ENCODE data around the gene FILIP1.

Gene FILIP1

DNA sequence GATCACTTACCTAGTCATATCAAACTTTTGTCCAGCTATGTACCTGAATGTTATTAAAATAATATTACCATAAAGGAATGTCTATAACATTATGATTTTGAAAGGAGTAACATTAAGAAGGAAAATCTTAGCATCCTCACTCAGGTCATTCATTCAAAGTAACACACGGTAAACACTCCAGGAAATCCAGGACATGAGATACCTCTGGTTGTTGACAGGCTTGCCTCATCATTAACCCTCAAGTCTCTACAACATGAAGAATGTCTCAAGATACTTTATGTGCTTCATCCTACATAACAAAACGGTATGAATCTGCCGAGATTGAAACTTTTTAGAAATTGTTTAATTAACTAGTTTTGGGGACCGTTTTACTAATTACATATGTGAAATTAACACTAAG is 690 bp upstream of the FILIP1 start:
- DNase-seq: no peak

DNA sequence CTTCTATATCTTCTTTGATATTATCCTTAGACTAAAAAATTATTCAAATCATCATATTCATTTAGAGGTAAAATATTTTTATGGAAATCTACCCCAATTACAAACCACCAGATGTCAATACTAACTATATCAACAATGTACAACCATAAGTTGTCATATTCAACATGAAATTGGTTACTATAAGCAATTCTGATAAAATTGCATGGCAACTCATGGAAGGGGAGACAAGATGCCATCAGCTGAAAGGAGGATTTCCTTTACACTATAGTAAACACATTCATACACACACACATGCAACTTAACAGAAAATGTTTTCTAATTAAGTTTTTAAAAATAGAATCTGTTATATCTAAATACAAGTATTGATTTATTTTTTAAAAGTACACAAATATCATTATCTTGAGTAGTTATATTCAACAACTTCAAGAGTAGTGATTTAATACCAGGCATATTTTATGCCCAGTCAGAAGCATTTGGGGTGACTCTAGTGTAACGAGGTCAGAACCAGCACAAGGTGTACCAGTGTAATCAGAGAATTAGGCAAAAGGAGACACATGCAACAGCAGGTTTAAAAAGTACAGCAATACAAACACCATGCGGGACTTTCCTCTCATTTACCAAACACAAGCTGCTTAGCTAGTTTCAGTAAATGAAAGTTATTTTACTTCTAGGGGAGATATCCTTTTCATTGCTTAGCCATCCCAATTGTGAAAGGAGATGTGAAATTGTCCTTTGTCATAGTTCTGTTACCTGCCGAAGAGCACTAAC is 1.0 kb downstream of the FILIP1 start:
- no peak for DNase-seq

- no peak for DNase-seq
These were observed 2.3 kb downstream of the FILIP1 start for GRCh38 chr6:75491291-75491690.

GRCh38 chr6:75490706-75491105 is 2.9 kb downstream of the FILIP1 start:
- DNase-seq: no peak

GRCh38 chr6:75489025-75489424 is 4.6 kb downstream of the FILIP1 start:
- DNase-seq: no peak

DNA sequence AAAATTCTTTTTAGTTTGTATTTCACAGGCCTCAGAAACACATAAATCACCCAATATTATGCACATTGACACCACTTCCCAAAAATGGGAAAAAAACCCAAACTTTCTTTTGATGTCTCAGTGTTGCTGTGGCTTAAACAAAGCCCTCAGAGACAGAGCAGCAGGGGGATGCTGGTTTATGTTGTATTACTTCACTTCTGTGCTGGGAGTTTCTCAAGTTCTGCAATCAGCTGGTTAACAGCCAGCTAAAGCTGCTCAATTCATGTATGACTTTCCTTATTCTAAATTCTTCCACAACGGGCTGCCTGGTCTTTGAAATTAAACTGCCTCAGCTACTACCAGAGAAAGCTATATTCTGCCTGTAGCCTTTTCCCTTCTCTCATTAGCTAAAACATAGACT is 5.6 kb downstream of the FILIP1 start:
- no peak for DNase-seq

DNA sequence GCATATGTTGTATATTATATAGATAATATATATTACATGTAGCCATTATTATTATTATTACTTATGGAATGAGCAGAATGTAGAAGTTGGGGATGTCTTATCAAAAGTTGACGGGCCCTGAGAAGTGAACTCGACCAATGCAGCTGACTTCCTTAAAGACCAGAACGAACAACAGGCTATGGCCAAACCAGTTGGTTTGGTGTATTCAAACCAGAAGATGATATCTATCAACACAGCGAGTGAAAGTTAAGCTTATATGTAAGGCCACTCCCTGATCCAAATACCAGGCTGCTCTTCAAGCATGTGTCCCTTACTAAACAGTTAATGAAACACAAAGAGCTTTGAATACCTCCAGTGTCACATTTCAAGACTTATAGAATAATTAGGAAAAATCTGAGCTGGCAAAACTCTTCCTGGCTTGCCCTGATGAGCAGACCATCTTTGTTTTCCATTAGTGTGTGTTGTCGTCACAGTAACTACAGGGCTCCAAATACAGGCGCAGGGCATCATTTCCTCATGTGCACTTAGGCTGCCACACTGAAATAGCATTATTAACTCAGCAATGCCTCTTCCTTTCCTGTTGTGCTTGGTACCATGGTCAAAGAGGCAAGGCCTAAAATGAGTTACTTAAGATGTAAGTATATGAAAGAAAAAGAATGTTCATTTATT is 6.6 kb downstream of the FILIP1 start:
- no peak for DNase-seq

DNA sequence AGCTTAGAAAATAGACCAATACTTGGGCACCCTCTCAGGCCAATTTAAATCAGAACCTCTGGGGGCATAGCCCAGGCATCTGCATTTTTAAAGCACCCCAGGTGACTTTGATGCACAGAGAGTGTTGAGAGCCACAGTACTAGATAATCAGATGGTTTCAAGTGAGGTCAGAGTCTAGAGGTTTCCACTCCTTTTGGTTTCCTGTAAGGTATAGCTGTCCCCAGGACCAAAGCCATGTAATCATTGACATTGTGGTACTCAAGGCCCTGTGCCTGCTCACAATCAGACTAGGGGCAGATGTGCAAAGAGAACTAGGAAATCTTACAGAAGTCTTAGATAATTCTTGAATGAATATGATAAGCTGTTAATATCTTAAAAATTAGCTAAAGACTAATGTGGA is 9.1 kb downstream of the FILIP1 start:
- no peak for DNase-seq

- no peak for DNase-seq
These were observed 10.3 kb downstream of the FILIP1 start for GRCh38 chr6:75483136-75483952.

DNA sequence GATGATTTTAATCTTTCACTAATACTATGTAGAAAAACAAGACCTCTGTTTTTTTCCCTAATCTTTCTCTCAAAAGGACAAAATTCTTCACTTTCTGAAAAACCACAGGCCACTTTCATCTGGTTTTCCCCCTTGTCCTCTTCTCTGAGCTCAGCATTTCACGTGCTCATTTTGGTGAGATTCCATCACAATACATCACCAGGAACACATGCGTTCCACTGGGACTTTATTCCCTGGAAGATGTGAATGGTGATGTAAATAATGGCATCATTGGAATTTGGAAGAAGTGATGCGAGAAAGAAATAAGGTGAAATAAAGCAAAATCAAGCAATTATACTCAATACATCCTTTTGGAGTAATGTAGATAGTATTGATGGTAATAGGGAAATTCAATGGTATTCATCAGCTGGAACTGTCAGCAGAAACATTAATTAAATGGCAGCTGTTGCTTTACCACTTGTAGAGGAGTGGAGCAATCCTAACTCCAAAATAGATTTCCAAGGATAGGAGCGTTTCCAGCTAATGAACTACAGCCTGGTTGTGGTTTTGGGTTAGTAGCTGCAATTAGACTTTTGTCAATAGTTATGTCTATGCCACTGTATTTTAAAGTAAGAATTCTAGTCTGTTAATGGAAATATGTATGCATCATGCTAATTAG is 11.5 kb downstream of the FILIP1 start:
- no peak for DNase-seq

DNA sequence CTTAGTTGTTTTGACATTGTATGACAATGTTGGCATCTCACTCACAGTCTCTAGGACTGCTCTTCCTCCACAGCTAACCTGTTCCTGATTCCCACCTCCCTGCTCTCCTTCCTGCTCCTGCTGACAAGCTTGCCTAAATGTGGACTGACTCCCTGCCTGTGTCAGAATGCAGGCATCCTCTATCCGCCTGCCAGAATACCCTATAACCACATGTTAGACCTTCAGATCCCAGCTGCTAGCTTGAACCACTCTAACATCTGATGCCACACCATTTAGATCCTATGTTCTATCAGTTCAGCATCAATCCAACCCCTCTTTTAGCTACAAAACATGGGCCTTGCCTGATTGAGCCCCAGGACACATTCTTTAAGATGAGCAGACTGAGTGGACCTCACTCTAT is 12.2 kb downstream of the FILIP1 start:
- DNase-seq: no peak

- no peak for DNase-seq
These were observed 13.2 kb downstream of the FILIP1 start for GRCh38 chr6:75480425-75480824.

DNA sequence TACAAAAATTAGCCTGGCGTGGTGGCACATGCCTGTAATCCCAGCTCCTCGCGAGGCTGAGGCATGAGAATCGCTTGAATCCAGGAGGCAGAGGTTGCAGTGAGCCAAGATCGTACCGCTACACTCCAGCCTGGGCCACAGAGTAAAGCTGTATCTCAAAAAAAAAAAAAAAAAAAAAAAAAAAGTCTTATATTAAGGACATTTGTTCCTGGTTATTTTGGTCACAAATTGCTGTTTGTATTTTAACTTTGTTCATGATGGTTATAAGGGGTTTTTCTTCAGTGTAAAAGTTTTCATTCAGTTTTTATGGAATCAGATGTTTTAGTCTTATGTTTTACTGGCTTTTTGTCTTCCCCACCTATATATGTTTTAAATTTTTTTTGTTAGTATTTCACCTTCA is 13.9 kb downstream of the FILIP1 start:
- DNase-seq: no peak

DNA sequence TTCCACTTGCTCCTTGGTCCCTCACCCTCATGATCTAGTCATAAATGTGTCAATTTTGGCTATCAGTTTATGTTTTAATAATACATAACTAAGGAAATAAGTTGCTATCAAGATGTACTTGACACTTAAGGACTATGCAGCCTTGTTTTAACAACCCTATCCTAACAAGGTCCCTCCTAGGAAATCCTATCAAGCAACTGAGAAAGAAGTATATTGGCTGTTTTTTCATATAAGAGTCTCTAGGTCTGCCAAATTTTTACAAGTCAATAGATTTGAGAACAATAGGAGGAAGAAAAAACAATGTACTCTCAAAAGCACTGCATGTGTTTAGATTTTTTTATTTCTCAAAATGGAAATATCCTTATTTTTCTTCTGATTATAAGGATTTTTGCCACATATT is 14.7 kb downstream of the FILIP1 start:
- DNase-seq: no peak

DNA sequence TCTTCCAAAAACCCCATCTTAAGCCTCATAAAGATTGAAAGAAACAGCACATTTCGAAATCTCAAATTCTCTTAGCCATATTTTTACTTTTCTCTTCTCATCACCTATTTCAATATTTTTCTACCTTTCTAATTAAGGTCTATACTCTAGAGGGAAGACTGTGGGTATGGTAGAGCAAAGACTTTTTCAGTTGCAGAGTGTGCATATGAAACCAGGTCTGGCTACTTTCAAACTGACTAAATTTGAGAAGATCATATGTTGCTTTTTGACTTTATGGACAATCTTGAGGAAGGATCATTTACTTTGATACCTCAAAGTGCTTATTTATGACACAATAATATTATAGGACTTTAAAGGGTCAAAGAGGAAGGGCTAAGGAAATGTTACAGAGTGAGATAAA is 20.7 kb downstream of the FILIP1 start:
- no peak for DNase-seq

GRCh38 chr6:75467966-75468365 is 25.6 kb downstream of the FILIP1 start:
- DNase-seq: no peak

DNA sequence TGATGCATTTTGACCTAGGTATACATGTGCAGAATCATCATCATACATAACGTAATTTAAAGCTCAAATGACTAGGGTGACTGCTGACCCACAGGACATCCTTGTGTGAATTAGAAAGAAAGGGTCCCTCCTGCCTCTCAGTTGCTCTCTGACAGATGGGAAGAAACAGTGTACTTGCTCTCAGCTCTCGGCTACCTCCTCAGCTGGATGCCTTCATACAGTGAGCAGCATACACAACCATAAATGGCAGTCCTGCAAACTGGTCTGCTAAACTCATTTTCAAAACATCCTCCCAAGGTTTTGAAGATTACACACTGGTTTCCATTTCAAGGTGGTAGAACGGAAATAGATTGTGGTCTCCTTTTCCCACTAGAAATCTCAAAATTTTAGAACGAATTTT is 26.3 kb downstream of the FILIP1 start:
- DNase-seq: no peak

DNA sequence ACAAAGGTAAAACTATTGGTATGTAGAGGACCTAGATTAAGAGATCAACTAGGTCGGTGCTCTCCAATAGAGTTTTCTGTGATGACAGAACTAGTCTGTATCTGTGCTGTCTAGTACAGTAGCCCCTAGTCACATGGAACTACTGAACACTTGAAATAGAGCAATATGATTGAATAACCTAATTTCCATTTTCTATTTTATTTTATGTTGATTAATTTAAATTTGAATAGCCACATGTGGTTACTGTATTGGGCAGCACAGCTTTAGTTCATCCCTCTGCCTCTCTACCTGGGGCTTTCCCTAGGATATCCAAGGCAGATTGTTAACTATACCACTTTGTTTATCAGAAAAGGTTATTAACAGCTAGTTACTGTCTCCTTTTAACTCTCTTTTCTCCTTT is 27.0 kb downstream of the FILIP1 start:
- DNase-seq: no peak

DNA sequence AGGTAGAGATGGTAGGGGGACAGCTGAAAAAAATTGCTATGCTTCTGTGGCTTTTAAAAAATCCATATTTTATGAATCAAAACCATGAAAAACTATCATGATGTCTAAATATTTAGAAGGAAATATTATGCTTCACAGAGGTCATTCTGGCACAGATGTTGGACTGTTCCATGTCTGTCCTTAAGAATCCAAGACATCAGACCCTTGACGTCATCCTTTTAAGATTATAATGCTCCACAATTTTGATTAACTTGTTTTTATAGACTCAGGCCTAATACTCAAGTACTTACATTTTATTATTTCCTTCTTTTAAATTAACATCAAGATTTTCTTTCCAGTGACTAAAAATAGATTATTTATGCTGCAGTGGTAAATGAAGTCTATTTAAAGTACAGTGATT is 29.7 kb downstream of the FILIP1 start:
- no peak for DNase-seq

GRCh38 chr6:75463061-75463460 is 30.5 kb downstream of the FILIP1 start:
- no peak for DNase-seq

DNA sequence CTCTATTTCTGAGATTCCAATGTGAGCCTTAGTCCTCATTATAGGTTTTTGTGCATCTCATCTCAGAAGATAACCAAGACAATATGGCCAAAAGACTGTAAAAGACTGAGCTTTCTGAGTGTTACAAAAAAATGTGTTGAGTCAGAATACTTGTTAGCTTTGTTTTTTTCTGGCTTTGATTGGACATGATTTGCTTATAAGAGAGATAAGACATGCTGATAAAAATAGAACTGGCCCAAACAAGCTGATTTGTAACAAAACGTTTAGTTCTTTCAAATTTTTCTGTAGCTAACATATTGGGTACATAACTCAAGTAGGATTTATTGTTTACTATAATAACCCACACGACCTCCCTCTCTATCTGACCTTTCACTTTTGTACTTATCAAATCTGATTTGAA is 32.9 kb downstream of the FILIP1 start:
- no peak for DNase-seq

GRCh38 chr6:75458895-75459294 is 34.7 kb downstream of the FILIP1 start:
- DNase-seq: no peak

- DNase-seq: no peak
These were observed 42.7 kb downstream of the FILIP1 start for GRCh38 chr6:75450903-75451302.

All from NCI-H1048 (cell line).